Duodenal mucosa (tissue), 2 donors: ENCODE measurements around the gene CD79A.
"Not testable (repeated sequence)": the region's sequence is repeated elsewhere in the genome, so short reads cannot be mapped to it uniquely, and the experiment has no call there.

Source experiments
- H3K27ac ChIP-seq: one replicate; pipeline ENCODE4 v1.7.0; 2013; ENCODE audit warnings: low read depth, low read length
- H3K27me3 ChIP-seq, 2 donors: one replicate each; pipeline ENCODE4 v1.7.0; 2013; ENCODE audit warnings: low read length in 2 of 2, control low read depth in 1 of 2; ENCODE audit not compliant: insufficient read depth in 2 of 2, control insufficient read depth in 1 of 2
- H3K36me3 ChIP-seq, 2 donors: one replicate each; pipeline ENCODE4 v1.7.0; 2013; ENCODE audit warnings: low read length in 2 of 2, control low read depth in 1 of 2; ENCODE audit not compliant: insufficient read depth in 2 of 2, control insufficient read depth in 1 of 2
- H3K4me1 ChIP-seq, 2 donors: one replicate each; pipeline ENCODE4 v1.7.0; 2013; ENCODE audit warnings: low read length in 2 of 2, control low read depth in 1 of 2; ENCODE audit not compliant: insufficient read depth in 2 of 2, control insufficient read depth in 1 of 2
- H3K4me3 ChIP-seq, 2 donors: one replicate each; pipeline ENCODE4 v1.7.0; 2013; ENCODE audit warnings: low read length in 2 of 2, low read depth in 1 of 2
- H3K9ac ChIP-seq, 2 donors: one replicate each; pipeline ENCODE4 v1.7.0; 2013; ENCODE audit warnings: low read length in 2 of 2, low read depth in 1 of 2
- H3K9me3 ChIP-seq, 2 donors: one replicate each; pipeline ENCODE4 v1.7.0; 2013; ENCODE audit warnings: low read length in 2 of 2, control low read depth in 1 of 2; ENCODE audit not compliant: control insufficient read depth in 1 of 2

Gene CD79A

GRCh38 chr19:41911889-41912731 lies 35.0 kb downstream of the CD79A start:
- no peak overlapping the region for H3K27ac ChIP-seq
- peaks cover 0 to 5% of the 10 kb centered on the region in 2 donors for H3K4me1 ChIP-seq
- H3K4me3 ChIP-seq = no peak overlapping the region
- H3K9ac ChIP-seq = no peak overlapping the region
- H3K9me3 ChIP-seq = no peaks in the 10 kb centered on the region
- H3K36me3 ChIP-seq = peaks cover under 1 to 3% of the 10 kb centered on the region in 2 donors
- H3K27me3 ChIP-seq = peaks cover 58 to 61% of the 10 kb centered on the region in 2 donors

- Histone ChIP-seq H3K27me3 (peaks cover 64 to 67% of the 10 kb centered on the region in 2 donors), H3K4me3 (no peak overlapping the region), H3K4me1 (peaks cover 0 to 5% of the 10 kb centered on the region in 2 donors), H3K9ac (no peak overlapping the region), H3K36me3 (no peaks in the 10 kb centered on the region), H3K9me3 (no peaks in the 10 kb centered on the region), H3K27ac (no peak overlapping the region)
Measured at GRCh38 chr19:41912899-41913537, 35.9 kb downstream of the CD79A start.

DNA sequence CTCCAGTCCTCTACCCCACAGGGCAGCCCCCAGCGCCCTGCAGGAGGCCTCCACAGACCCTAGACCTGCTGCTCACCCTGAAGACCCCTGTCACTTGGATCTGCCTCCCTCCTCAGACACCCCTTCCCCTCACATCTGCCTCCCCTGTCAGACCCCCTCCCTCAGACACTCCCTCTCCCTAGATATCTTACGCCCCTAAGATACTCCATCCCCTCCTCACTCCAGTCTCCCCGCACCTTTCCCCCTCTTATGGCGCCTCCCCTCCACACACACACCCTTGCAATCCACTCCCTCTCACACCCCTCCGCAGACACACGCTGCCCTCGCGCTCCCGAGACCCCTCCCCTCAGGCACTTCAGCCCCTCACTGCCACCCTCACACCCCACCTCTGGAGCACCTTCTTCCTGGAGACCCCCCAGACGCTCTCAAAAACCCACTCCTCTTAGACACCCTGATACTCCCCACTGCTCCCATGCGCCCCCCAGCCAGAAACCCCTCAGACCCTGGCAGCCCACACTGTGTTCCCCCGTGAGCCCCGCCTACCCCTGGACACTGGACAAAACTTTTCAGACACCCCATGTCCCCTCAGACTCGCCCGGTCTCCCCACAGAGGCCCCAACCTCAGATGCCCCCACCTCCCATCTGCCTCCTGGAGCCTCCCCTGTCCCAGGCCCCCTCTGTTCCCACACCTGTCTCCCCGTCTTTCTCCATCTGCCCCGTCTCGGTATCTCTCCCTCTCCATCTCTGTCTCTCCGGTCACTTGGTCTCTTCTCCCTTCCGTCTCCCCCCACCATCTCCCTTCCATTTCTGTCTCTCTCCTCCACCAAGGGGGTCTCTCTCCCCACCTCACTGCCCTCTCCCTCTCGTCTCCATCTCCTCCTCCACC lies 36.7 kb downstream of the CD79A start:
- H3K4me3 ChIP-seq = no peak overlapping the region

GRCh38 chr19:41914424-41914834 lies 37.4 kb downstream of the CD79A start:
- H3K36me3 ChIP-seq, H3K9ac ChIP-seq, H3K4me3 ChIP-seq, H3K4me1 ChIP-seq, H3K27ac ChIP-seq, H3K9me3 ChIP-seq: not testable (repeated sequence)
- H3K27me3 ChIP-seq = peaks cover 71 to 77% of the 10 kb centered on the region in 2 donors

More for the DNA sequence above, 36.7 kb downstream of the CD79A start:
- H3K4me1 ChIP-seq = peaks cover 0 to 5% of the 10 kb centered on the region in 2 donors
- no peak overlapping the region for H3K9ac ChIP-seq
- no peak overlapping the region for H3K27ac ChIP-seq
- H3K9me3 ChIP-seq = no peaks in the 10 kb centered on the region
- H3K27me3 ChIP-seq = peaks cover 71 to 72% of the 10 kb centered on the region in 2 donors
- H3K36me3 ChIP-seq = no peaks in the 10 kb centered on the region

- no peaks in the 10 kb centered on the region for H3K9me3 ChIP-seq
- no peak overlapping the region for H3K27ac ChIP-seq
- H3K4me3 ChIP-seq = no peak overlapping the region
- H3K27me3 ChIP-seq = peaks cover 73 to 83% of the 10 kb centered on the region in 2 donors
- H3K4me1 ChIP-seq = peaks cover 0 to 5% of the 10 kb centered on the region in 2 donors
- H3K9ac ChIP-seq = no peak overlapping the region
- no peaks in the 10 kb centered on the region for H3K36me3 ChIP-seq
Measured at GRCh38 chr19:41915021-41915775, 38.1 kb downstream of the CD79A start.

- no peaks in the 10 kb centered on the region for H3K9me3 ChIP-seq
- peaks cover 73 to 83% of the 10 kb centered on the region in 2 donors for H3K27me3 ChIP-seq
- H3K27ac ChIP-seq = no peak overlapping the region
- H3K9ac ChIP-seq = no peak overlapping the region
- peaks cover 1 to 5% of the 10 kb centered on the region in 2 donors for H3K4me1 ChIP-seq
- no peaks in the 10 kb centered on the region for H3K36me3 ChIP-seq
- H3K4me3 ChIP-seq = no peak overlapping the region
Measured at GRCh38 chr19:41915776-41916414, 38.8 kb downstream of the CD79A start.

- Histone ChIP-seq H3K9ac (no peak overlapping the region), H3K36me3 (no peaks in the 10 kb centered on the region), H3K9me3 (no peaks in the 10 kb centered on the region), H3K4me1 (peaks cover 3 to 5% of the 10 kb centered on the region in 2 donors), H3K27me3 (peaks cover 72 to 83% of the 10 kb centered on the region in 2 donors), H3K4me3 (no peak overlapping the region), H3K27ac (no peak overlapping the region)
Measured at GRCh38 chr19:41917676-41918075, 40.6 kb downstream of the CD79A start.

- no peaks in the 10 kb centered on the region for H3K9me3 ChIP-seq
- peaks cover 3 to 5% of the 10 kb centered on the region in 2 donors for H3K4me1 ChIP-seq
- no peak overlapping the region for H3K9ac ChIP-seq
- H3K4me3 ChIP-seq = no peak overlapping the region
- peaks cover 73 to 85% of the 10 kb centered on the region in 2 donors for H3K27me3 ChIP-seq
- H3K27ac ChIP-seq = no peak overlapping the region
- no peaks in the 10 kb centered on the region for H3K36me3 ChIP-seq
Measured at GRCh38 chr19:41918095-41918494, 41.0 kb downstream of the CD79A start.

- Histone ChIP-seq H3K4me3 (no peak overlapping the region), H3K36me3 (no peaks in the 10 kb centered on the region), H3K9ac (no peak overlapping the region), H3K27me3 (peaks cover 71 to 79% of the 10 kb centered on the region in 2 donors), H3K27ac (no peak overlapping the region), H3K4me1 (peaks cover 3 to 5% of the 10 kb centered on the region in 2 donors), H3K9me3 (no peaks in the 10 kb centered on the region)
Measured at GRCh38 chr19:41918653-41919244, 41.7 kb downstream of the CD79A start.
